ENCODE data around the gene CCM2.

Gene CCM2

DNA sequence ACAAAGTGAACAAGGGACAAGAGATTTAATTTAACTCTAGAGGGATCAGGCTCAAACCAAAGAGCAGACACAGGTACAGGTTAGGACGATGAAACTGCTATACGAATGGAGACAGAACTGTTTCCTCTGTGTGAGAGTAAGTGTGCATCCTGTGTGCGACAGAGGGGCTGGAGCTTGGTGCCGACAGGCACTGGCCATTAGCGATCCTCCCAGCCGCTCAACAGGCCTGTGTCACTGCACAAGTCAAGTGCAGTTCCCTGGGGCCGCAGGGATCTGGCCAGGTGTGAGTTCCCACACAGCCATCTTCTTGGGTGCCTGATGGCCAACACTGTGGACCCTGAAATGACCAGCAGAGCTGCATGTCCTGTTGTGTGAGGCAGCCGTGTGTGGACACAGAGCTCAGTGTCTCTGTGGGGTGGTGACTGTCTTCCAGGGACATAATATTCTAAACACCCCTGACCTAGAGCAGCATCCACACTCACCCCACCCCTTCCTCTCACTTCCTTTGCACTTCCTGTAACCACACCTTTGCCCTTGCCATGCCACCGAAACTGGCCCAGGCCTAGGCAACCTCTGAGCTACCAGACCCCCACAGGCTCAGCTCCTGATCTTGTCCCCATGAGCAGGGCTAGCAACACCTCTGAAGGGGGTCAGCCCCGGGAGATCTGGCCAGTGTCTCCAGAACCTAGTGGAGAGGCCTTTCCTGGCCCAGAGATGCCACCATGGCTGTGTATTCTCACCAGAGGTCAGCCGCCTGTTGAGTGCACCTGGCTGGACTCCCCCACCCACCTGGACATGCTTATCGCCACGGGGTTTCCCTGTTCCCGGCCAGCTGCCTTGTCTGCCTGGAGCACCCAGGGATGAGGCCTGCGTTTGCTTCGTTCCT lies 123.2 kb downstream of the CCM2 start:
- POLR2A ChIA-PET (ENCODE audit: low non-redundant PET), result no interaction called here
- TF ChIP-seq CTCF (conservative IDR thresholded peaks at IDR 0.05; ENCODE audit: low read depth), result no peak
- no peak overlapping the region for H3K27ac ChIP-seq
- no peak for DNase-seq (ENCODE audit: low spot score)
- CTCF ChIA-PET, result interaction anchor here (0.6 kb wide), 1 partner anchor 149 kb away, joined by 3 read pairs; no protein-coding TSS in a partner anchor

GRCh38 chr7:45123913-45124710 lies 124.1 kb downstream of the CCM2 start:
- no peak for TF ChIP-seq CTCF (conservative IDR thresholded peaks at IDR 0.05; ENCODE audit: low read depth)
- DNase-seq (ENCODE audit: low spot score), result no peak
- ChIA-PET POLR2A (ENCODE audit: low non-redundant PET) (no interaction called here), CTCF (no interaction called here)
- no peak overlapping the region for H3K27ac ChIP-seq

- CTCF ChIA-PET, result interaction anchor here (0.5 to 1.2 kb wide), 2 partner anchors 11 to 266 kb away, joined by 3 to 12 read pairs; no protein-coding TSS in a partner anchor
- DNase-seq (ENCODE audit: low spot score), result no peak
- H3K27ac ChIP-seq, result no peak overlapping the region
- POLR2A ChIA-PET (ENCODE audit: low non-redundant PET), result no interaction called here
- TF ChIP-seq CTCF (conservative IDR thresholded peaks at IDR 0.05; ENCODE audit: low read depth), result no peak
These were observed 125.3 kb downstream of the CCM2 start for GRCh38 chr7:45125193-45125904.
